Osteoblast (primary cell): ENCODE measurements around the gene AFF3. TPM values are rescaled to one million over a fixed set of nuclear protein-coding genes. Genes with fewer than 3 reads are reported as not detected.

Experiments
- DNase-seq: peaks from one replicate; pipeline ENCODE4 v3.0.0; 2011; ENCODE audit warnings: low spot score, mixed read lengths; ENCODE audit not compliant: insufficient read length; ENCODE audit errors: missing footprints
- H2AFZ ChIP-seq: 2 replicates; pipeline ENCODE4 v1.6.0; 2011; ENCODE audit warnings: mild to moderate bottlenecking, low read length
- H3K27ac ChIP-seq: 2 replicates; pipeline ENCODE4 v1.5.1; 2011; ENCODE audit warnings: mild to moderate bottlenecking, low read depth, low read length, moderate library complexity
- H3K27me3 ChIP-seq: 2 replicates; pipeline ENCODE4 v1.6.0; 2012; ENCODE audit warnings: mild to moderate bottlenecking, control low read depth, inconsistent platforms, low read length, moderate library complexity; ENCODE audit not compliant: insufficient read depth
- H3K36me3 ChIP-seq: 2 replicates; pipeline ENCODE4 v1.5.1; 2011; ENCODE audit warnings: mild to moderate bottlenecking, low read length, control low read depth, moderate library complexity; ENCODE audit not compliant: insufficient read depth
- H3K4me1 ChIP-seq: 2 replicates; pipeline ENCODE4 v1.5.1; 2011; ENCODE audit warnings: mild to moderate bottlenecking, low read length, control low read depth, moderate library complexity; ENCODE audit not compliant: insufficient read depth
- H3K4me2 ChIP-seq: 2 replicates; pipeline ENCODE4 v1.6.0; 2011; ENCODE audit warnings: mild to moderate bottlenecking, low read length; ENCODE audit not compliant: insufficient read depth
- H3K4me3 ChIP-seq: fragments of 200-600 bp; sonication (generic); 3 replicates; pipeline ENCODE4 v1.5.1; 2012; ENCODE audit warnings: mild to moderate bottlenecking, low read length, inconsistent platforms; ENCODE audit not compliant: insufficient read depth
- H3K79me2 ChIP-seq: 2 replicates; pipeline ENCODE4 v1.6.0; 2012; ENCODE audit warnings: mild to moderate bottlenecking, low read length, control low read depth, inconsistent platforms; ENCODE audit not compliant: insufficient read depth
- H3K9me3 ChIP-seq: 2 replicates; pipeline ENCODE4 v1.5.1; 2011; ENCODE audit warnings: low read depth, low read length, control low read depth
- H4K20me1 ChIP-seq: 2 replicates; pipeline ENCODE4 v1.6.0; 2012; ENCODE audit warnings: mild to moderate bottlenecking, low read length, control low read depth; ENCODE audit not compliant: insufficient read depth
- CTCF ChIP-seq: IDR thresholded peaks from 2 replicates; pipeline ENCODE4 v1.5.1; 2011; ENCODE audit warnings: mild to moderate bottlenecking, low read depth, low read length, moderate library complexity; ENCODE audit errors: extremely low read depth
- total RNA-seq: library from RNA; depleted of rRNA; stranded (reverse); fragments of >200 nt; gene quantifications from 2 replicates; pipeline ENCODE4 v1.2.3, GENCODE V29; 2012

The AFF3 gene
- total RNA-seq, 1 donor, result 4.3 TPM

GRCh38 chr2:99569386-99569785 is 573.0 kb downstream of the AFF3 start:
- no peak overlapping the region for H2AFZ ChIP-seq
- no peaks in the 10 kb centered on the region for H3K9me3 ChIP-seq
- no peak overlapping the region for H3K4me2 ChIP-seq
- DNase-seq, result no peak
- H3K4me3 ChIP-seq, result no peak overlapping the region
- H4K20me1 ChIP-seq, result no peaks in the 10 kb centered on the region
- no peaks in the 10 kb centered on the region for H3K27me3 ChIP-seq
- H3K4me1 ChIP-seq, result peaks cover 3% of the 10 kb centered on the region
- H3K36me3 ChIP-seq, result no peaks in the 10 kb centered on the region
- H3K27ac ChIP-seq, result no peak overlapping the region
- H3K79me2 ChIP-seq, result no peaks in the 10 kb centered on the region
- TF ChIP-seq CTCF, result no peak

DNA sequence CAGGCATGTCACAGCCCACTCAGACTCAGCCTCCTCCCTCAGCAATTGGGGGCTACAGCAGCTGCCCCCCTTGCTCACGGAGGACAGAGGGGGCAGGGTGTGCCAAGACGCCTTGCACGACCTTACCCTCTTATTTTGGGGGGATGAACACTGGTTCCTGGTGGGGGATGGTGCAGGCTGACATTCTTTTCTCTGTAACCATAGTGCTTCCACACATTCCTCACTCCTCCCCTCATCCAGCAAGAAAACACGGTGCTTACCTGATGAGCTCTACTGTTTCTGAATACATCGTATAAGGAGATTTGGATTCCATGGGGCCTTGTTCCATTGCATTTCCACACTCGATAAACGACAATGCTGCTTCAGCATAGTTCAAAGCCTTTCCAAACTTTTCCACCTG is 577.2 kb downstream of the AFF3 start:
- Histone ChIP-seq H3K4me1 (peaks cover 3% of the 10 kb centered on the region), H3K4me2 (no peak overlapping the region), H3K79me2 (no peaks in the 10 kb centered on the region), H3K27me3 (no peaks in the 10 kb centered on the region), H3K4me3 (no peak overlapping the region), H3K27ac (no peak overlapping the region), H3K36me3 (no peaks in the 10 kb centered on the region), H3K9me3 (no peaks in the 10 kb centered on the region), H4K20me1 (no peaks in the 10 kb centered on the region), H2AFZ (no peak overlapping the region)
- no peak for DNase-seq
- no peak for TF ChIP-seq CTCF

- Histone ChIP-seq H3K79me2 (no peaks in the 10 kb centered on the region), H3K27ac (no peak overlapping the region), H3K27me3 (no peaks in the 10 kb centered on the region), H2AFZ (no peak overlapping the region), H3K9me3 (no peaks in the 10 kb centered on the region), H3K36me3 (no peaks in the 10 kb centered on the region), H3K4me3 (no peak overlapping the region), H3K4me2 (no peak overlapping the region), H3K4me1 (peaks cover 3% of the 10 kb centered on the region), H4K20me1 (no peaks in the 10 kb centered on the region)
- no peak for DNase-seq
- TF ChIP-seq CTCF, result no peak
Observed at GRCh38 chr2:99562516-99562915, 579.9 kb downstream of the AFF3 start.

GRCh38 chr2:99561804-99562203 is 580.6 kb downstream of the AFF3 start:
- Histone ChIP-seq H3K36me3 (no peaks in the 10 kb centered on the region), H3K4me1 (peaks cover 3% of the 10 kb centered on the region), H3K4me2 (no peak overlapping the region), H4K20me1 (no peaks in the 10 kb centered on the region), H2AFZ (no peak overlapping the region), H3K27ac (no peak overlapping the region), H3K4me3 (no peak overlapping the region), H3K9me3 (no peaks in the 10 kb centered on the region), H3K79me2 (no peaks in the 10 kb centered on the region), H3K27me3 (no peaks in the 10 kb centered on the region)
- DNase-seq, result no peak
- TF ChIP-seq CTCF, result no peak
